SK-MEL-5 (cell line): ENCODE results near the gene RTL5. TPM values are rescaled to one million over a fixed set of nuclear protein-coding genes. Genes with fewer than 3 reads are reported as not detected.
"Not testable (repeated sequence)": the region's sequence is repeated elsewhere in the genome, so short reads cannot be mapped to it uniquely, and the experiment has no call there.

ENCODE experiments used
- DNase-seq: peaks from one replicate; pipeline ENCODE4 v3.0.0-alpha.2; 2016; ENCODE audit warnings: low read depth, low spot score
- in situ Hi-C: cut with HindIII; loops from 2 replicates; pipeline ENCODE4 v1.10.0; 2016; ENCODE audit warnings: low sequenced_read_pairs, high pct_unique_total_duplicates, low pct_unique_long_range_greater_than_20kb
- polyA plus RNA-seq, 2 experiments: library from polyadenylated mRNA; depleted of rRNA; stranded (reverse); fragments of >200 nt; gene quantifications; 2 replicates each; pipeline ENCODE4 v1.2.3, GENCODE V29; 2015
- total RNA-seq: library from RNA; depleted of rRNA; stranded (reverse); fragments of >200 nt; shearing (Covaris generic); gene quantifications from 2 replicates; pipeline ENCODE4 v1.2.3, GENCODE V29; 2014; rRNA removed

Gene RTL5
- total RNA-seq = 0.29 and 0.40 TPM in 2 replicates
- polyA plus RNA-seq (2015; cell fraction: cytosol; rRNA removed) = 0.46 and 0.56 TPM in 2 replicates
- polyA plus RNA-seq (2015; cell fraction: nucleus; rRNA removed) = 0.34 and 2.0 TPM in 2 replicates

DNA sequence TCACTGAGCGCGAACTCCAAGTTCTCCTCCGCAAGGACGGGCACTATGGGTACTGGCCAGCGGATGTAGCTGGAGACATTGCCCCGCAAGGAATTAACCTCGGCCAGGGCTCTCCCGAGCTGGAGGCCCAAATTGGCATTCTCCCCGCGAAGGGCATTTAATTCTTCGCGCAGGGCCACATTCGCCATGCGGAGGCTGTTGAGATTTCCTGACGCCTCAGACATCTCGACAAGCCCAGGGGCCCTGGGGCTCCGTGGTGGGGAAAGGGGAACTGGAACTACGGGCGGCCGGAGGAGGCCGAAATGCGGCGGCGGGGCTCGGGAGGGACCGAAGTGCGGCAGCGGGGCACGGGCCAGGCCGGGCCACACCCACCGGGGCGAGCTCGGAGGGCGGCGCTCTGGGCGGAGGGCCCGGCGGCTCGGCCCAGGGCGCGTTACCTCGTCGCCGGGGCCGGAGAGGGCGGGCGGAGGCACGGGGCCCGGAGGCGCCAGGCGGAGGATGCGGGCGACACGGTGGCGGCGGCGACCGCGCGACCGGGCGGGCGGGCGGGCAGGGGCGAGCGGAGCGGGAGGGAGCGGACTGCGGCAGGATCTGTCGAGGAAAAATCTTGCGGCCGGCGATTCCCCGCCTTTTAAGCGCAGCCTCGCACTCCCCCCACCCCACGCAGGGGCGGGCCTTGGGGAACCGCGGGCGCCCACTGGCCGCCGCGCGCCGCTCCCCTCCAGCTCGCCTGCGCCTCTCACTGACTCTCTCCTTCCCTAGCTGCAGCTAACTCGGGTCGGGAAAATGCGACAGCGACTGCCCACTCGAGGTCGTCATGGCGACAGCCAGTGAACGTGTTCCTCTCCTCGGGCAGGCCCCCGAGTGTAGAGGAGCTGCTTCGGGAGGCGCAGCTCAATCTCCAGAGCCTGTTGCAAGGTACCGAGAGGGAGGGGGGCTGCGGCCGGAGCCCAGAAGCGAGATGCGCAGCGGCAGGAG lies at the start of gene RTL5:
RTL5 (minus strand) TSS at position 599 of the 978 bp plus-strand sequence.
- in situ Hi-C loops = no loop called here

DNA sequence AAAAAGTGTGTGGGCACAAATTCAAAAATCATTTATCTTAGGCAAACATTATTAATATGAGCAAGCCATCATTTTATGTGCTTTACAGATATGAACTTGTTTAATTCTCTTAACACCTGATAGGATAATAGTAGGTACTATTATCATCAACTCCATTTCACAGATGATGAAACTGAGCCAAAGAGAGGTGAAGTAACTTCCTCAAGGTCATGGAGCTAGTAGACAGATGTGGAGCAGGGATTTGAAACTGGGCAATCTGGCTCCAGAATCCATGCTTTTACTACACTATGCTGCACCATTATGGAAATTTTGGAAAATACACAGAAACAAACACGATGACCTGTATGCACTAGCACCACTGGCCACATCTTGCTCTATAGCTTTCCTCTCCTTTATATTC lies 48.8 kb upstream of the RTL5 start:
- no peak for DNase-seq
- in situ Hi-C loops = no loop called here

More for the DNA sequence above, at the start of gene RTL5:
- peak; percentile 45 for DNase-seq

DNA sequence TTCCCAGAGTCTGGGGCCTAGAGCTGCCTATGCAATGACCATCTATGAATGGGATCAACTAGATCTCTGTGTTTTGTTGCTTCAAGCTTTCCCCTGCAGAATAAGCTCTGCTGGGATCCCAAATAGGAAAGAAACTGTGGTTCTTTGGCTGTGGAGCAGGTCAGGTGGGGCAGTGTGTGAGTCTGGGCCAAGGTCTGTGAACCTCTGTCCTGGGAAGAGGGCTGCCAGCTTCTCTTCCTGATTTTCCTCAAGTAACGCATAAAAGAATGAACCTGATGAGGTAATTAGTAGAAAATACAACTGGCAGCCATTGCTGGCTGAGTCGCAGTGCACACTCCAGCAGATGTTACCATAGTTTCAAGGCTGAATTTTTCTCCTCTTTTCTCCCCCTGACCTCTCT lies 45.3 kb upstream of the RTL5 start:
- in situ Hi-C loops = no loop called here
- DNase-seq = no peak

DNA sequence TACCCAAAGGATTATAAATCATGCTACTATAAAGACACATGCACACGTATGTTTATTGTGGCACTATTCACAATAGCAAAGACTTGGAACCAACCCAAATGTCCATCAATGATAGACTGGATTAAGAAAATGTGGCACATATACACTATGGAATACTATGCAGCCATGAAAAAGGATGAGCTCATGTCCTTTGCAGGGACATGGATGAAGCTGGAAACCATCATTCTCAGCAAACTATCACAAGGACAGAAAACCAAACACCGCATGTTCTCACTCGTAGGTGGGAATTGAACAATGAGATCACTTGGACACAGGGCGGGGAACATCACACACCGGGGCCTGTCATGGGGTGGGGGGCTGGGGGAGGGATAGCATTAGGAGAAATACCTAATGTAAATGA lies 44.6 kb upstream of the RTL5 start:
- DNase-seq, in situ Hi-C loops: not testable (repeated sequence)

DNA sequence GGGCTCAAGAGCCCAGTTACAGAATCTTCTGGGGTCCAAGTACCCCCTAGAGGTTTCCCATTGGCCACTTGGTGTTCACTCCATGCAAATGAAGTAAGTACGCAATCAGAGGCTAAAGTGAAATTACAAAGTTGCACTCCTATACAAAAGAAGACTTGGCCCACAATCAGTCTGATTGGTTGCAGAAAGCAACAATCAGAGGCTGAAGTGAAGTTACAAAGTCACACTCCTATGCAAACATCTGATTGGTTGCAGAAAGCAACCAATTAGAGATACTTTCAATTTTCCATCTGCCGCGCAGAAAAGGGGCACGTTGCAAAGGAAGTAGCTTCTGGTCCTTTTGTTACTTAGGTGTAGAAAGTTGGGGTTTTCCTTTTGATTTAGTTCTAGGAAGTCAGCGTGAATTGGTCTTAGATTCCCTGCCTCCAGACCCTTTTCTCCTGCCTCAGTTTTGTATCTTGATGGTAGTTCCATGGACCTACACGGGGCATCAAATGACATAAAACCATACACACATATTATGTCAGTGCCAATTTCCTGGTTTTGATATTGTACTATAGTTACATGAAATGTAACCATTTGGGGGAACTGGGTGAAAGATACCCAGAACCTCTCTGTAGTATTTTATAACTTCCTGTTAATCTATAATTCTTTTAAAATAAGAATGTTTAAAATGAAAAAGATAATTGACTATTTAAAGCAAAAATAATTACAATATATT lies 37.5 kb upstream of the RTL5 start:
- in situ Hi-C loops = no loop called here
- DNase-seq = no peak

DNA sequence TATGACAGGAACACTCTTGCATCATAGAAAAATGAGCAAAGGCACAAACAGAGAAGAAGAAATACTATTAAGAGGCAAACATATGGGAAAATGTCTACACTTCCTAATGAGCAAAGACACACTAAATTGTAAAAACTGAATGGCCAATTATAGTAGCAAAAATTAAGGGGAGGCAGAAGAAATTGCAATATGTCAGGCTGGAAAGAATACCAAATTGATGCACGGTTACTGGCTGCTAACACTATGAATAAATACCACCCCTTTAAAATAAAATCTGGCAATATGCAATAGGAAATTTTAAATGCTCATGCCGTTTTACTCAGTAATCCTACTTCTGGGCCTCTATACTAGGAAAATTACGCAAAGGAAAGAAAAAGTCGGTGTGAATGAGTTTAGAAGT lies 33.8 kb upstream of the RTL5 start:
- DNase-seq = no peak
- in situ Hi-C loops = no loop called here

DNA sequence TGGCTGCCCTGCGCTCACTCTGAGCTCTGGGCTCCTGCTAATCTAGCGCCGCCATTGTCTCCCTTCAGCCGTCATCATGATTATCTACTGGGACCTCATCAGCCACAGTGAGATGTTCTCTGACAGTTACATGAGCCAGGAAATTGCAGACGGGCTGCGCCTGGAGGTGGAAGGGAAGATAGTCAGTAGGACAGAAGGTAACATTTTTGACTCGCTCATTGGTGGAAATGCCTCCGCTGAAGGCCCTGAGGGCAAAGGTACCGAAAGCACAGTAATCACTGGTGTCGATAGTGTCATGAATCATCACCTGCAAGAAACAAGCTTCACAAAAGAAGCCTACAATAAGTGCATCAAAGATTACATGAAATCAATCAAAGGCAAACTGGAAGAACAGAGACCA lies 28.1 kb upstream of the RTL5 start:
- in situ Hi-C loops = no loop called here

DNA sequence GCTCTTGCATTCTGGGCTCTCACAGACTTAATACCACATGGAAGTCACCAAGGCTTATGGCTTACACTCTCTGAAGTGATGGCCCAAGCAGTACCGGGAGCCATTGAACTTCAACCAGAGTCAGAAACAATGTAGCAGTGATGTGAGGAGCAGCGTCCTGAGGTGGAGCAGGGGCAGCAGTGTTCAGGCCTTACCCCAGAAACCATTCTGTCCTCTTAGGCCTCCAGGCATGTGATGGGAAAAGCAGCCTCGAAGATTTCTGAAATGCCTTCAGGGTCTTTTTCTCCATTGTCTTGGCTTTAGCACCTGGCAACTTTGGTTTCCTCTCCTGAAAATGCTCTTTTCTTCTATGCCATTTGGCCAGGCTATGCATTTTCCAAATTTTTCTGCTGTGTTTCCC lies 27.1 kb upstream of the RTL5 start:
- in situ Hi-C loops = no loop called here
- no peak for DNase-seq

More for the DNA sequence above, 28.1 kb upstream of the RTL5 start:
- no peak for DNase-seq

DNA sequence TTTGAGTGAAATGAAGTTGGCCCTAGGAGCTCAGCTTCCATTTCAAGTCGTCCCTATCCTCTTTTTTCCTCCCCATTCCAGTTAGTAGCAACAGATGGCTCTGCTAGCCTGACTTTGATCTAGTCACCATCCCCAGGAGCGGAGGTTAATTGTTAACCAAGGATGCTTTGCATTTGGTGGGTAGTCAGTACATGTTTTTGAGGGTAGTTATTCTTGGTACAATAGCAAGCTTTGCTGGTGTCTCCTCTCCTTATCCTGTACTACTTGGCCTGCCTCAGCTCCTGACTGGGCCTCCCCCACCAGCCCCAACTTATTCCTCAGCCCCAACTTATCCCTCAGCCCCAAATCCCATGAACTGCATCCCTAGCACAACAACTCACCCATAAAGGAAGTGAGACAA lies 14.8 kb upstream of the RTL5 start:
- no peak for DNase-seq
- in situ Hi-C loops = no loop called here

DNA sequence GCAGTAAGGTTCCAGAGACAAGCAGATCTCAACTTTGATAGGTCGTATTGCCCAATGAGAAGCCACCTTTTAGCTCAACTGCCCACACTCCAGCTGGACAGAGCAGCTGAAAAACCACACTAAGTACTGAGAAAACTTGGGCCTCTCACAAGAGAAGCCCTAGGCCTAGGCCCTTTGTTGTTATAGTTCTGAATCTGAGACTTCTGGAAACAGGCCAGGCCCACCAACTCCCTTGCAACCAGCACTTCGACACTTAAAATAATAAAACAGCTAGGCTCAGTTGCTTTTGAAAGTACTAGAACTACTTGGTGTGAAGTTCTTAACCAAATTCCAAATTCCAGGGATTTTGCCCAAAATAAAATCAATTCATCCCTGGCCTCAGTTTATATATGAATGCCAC lies 13.5 kb upstream of the RTL5 start:
- in situ Hi-C loops = no loop called here

DNA sequence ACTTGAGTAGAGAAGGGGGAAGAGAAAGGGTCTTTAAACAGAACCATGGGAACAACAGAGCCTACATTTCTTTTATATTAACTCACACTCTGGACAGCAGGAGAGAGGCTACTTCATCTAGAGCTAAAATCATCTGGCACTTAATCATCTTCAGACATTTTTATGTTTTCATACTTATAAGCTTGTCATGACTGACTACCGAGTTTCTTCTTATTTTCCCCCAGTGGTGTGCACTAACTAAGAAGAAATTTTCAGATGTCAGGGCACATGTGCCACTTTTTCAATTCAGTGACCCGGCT lies 11.8 kb upstream of the RTL5 start:
- no peak for DNase-seq
- in situ Hi-C loops = no loop called here

More for the DNA sequence above, 13.5 kb upstream of the RTL5 start:
- no peak for DNase-seq

DNA sequence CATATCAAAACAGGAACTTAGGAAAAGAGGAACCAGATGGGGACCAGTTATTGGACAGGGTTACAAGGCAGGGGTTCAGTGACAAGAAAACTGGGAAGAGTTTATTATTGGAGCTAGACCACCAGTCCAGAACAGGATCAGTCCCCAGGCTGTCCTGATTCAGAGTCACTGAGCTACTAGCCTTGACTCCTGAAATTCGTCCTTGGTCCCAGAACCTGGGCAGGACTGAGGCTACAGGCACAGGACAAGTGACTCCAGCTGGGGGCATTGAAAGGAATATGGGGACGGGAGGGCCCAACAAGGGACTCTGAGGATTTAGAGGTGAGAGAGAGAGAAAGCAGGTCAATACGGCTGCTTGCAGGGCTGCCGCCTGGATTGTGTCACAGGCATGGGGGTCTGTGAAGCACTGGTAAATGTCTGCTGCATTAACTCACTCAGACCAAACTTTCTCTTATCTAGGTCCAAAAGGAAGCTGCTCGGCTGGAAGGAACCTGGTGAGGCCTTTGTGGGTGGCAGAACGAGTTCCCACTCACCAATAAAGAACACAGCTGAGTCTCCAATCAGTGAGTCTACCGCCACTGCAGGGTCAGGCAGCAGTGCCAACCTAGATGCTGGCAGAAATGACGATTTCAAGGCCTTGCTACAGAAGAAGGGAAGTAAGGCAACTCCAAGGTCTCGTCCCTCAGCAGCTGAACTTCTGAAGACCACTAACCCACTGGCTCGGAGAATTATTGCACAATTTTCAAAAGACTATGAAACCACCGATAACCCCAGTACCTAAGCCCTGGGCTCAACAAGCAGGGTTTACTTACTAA lies 11.3 kb upstream of the RTL5 start:
- no peak for DNase-seq
- in situ Hi-C loops = no loop called here

DNA sequence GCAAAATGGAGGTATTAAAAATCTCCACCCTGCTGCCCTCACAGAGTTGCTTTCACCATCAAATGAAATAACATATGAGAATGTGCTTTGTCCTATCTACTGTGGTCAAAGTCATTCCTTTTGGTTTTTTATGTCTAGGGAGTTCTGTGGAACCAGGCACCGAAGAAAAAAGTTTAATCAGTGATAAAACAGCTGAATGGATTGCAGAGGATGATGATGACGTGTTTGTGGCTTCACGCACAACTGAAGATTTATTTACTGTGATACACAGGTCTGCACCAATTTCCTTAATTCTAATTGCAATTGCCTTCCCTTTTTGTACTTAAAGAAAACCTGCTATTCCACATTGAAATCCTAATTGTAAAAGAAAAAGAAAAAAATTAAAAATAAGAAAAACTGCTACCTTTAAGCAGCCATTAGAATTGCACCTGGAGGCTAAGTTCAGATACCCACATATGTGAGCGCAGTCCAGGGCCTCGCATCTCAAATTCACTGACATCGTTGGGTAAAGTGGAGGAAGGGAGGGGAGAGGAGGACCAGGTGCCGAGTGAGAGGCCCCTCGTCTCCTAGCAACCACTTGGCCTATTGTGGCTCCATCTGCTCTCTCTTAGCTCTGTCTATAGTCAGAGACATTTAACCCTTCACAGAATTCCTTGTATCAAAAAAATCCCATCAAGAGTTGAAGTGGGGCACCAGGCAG lies 10.5 kb upstream of the RTL5 start:
- no peak for DNase-seq
- in situ Hi-C loops = no loop called here

DNA sequence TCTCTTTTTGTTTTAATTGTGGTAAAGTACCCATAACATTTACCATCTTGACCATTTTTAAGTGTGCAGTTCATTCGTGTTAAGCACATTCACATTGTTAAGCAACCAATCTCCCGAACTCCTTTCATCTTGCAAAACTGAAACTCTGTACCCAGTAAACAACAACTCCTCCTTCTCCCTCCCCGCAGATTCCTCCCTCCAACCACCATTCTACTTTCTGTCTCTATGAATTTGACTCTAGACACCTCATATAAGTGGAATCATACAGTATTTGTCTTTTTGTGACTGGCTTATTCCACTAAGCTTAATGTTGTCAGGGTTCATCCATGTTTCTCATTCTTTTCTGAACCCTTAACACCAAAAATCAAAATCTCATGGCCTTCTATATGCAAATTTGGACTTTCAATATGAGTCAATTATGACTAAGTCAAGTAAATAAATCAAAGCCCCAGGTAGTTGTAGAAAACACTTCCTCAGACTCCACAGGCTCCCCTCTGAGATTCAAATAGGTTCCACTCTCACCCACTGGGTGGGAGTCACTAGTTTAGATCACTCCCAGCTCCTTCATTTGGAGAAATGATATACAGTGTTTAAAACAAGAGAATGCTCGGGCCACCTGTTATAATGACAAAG lies 9.8 kb upstream of the RTL5 start:
- no peak for DNase-seq
- in situ Hi-C loops = no loop called here

DNA sequence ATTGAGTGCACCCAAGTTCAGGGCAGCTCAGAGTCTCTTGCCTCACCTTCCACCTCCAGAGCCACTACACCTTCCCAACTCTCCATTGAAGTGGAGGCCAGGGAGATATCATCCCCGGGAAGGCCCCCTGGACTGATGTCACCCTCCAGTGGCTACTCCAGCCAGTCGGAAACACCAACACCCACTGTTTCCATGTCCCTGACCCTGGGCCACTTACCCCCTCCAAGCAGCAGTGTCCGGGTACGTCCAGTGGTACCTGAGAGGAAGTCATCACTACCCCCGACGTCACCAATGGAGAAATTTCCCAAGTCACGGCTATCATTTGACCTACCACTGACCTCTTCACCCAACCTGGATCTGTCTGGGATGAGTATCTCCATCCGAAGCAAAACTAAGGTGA lies 7.8 kb upstream of the RTL5 start:
- in situ Hi-C loops = no loop called here
- no peak for DNase-seq

DNA sequence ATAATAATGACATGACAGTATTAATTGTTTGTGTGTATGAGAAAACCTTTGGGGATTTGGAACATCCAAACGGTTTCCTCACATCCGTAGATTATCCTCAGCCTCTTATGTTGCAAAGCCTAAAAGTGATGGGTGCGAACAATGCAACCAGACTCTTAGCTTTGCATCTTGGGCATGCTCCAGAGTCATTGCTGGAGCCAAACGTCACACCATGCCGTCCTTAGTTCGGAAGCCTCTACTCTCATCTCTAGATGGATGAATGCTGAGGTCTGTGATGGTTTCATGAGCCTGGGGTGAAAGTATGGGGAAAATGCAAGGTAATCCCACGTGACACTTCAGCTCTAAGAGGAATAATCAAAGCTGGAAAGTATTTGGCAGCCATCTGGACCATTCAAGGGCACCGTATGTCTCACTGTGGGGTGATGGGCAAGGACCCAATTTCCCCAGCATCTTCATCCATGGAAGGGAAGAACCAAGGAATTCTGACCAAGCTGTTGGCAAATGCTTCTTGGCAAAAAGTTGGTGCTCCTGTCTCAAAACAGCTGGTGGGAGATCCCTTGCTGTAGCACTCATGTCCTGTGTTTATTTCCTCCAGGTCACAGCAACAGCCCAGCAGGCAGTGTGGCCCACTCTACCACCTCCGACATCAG lies 6.3 kb upstream of the RTL5 start:
- DNase-seq = no peak
- in situ Hi-C loops = no loop called here
